HG02588 (cell line): ENCODE data around the gene SMAD6.
"Not testable (repeated sequence)": the region's sequence is repeated elsewhere in the genome, so short reads cannot be mapped to it uniquely, and the experiment has no call there.

Source experiments
- ATAC-seq: cut with Tn5 transposase; IDR thresholded peaks from one replicate; pipeline ENCODE4 v1.9.1; 2021; ENCODE audit warnings: mild to moderate bottlenecking, moderate library complexity; ENCODE audit not compliant: unreplicated experiment

Gene SMAD6

DNA sequence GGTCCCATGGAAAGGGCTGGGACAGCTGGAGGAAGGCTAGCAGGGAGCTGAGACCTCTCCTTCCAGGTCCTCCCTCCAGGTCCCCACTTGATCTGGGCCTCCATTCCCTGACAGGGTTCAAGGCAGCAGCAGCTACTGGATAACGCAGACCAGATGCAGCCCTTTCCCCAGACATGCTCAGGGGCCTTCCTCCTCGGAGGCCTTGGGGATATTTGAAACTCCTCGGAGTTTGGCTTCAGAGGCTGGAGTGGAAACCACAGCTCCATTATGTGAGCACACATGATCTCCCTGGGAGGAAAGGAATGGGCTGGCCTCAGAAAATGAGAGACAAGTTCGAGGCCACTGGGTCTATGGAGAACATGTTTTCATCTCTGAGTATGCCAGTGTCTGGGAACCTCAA, 119.3 kb downstream of the SMAD6 start:
- ATAC-seq: no peak

DNA sequence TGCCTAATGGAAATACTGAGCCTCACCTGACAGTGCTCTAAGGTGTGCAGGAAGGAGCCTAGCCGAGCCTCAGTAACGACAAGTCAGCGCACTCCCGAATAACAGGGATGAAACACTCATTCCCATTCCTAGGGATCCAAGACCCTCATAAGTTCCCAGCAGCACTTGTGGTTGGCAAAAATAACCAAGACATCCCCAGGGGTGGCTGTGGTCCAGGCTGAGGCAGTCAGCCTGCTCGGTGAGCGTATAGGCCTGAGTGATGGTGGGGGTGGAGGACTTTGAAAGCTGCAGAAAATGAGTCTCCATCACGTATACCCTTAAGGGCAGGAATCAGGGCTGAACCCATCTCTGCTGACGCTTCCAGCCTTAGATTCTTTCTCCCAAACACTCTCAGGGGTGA, 120.1 kb downstream of the SMAD6 start:
- no peak for ATAC-seq

DNA sequence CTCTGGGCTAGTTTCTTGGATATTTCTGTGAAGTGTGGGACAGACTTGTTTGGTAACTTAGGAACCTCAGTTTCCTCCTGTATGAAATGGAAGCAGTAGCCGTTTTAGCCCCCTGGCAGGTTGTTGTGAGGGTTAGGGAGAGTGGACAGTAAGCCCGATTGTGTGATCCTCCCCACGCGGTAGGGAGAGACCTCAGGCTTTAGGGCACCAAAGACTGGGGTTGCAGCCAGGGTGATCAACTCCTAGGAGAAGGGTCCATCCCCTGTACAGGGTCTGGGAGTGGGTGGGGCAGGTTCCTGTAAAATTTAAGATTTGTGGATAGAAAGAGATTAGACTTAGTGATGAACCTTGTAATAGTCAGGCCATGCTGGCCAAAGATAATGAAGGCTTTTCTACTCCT, 120.5 kb downstream of the SMAD6 start:
- ATAC-seq: no peak

GRCh38 chr15:66823601-66824000, 121.6 kb downstream of the SMAD6 start:
- ATAC-seq: no peak

DNA sequence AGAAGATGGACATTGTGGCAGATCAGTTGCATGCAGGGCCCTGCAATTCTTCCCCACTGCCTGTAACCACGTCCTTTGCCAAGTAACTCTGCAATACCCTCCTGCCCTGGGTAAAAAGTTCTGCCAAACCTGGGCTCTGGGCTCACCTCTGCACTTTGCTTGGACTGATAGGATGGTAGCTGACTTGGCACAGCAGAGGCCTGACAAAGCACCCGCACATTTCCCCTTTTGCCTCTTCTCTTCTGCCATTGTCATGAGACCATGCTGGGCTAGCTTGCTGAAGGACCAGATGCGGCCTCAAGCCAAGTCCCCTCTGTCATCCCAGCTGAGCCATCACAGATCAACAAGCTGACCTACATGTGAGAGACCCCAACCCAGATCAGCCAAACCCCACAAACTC, 122.4 kb downstream of the SMAD6 start:
- no peak for ATAC-seq

DNA sequence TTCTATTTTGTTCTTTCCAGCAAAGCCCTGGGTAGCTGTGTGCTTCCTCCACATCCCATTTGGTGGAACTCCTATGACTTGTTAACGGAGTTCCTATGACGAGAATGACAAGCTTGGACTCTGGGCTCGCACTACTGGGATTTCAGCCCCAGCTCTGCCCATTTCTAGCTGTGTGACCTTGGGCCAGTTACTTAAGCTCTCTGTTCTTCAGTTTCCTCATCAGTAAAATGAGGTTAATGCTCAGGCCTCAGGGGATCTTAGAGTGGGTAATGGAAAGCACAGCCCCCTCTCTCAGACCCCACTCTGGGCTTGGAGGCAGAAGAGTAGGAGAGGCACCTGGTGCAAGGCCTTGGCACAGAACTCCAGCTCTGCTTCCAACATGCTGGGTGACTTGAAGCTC, 123.1 kb downstream of the SMAD6 start:
- ATAC-seq: no peak

GRCh38 chr15:66825731-66826130, 123.7 kb downstream of the SMAD6 start:
- ATAC-seq: no peak

GRCh38 chr15:66826507-66826906, 124.5 kb downstream of the SMAD6 start:
- no peak for ATAC-seq

GRCh38 chr15:66827039-66827697, 125.1 kb downstream of the SMAD6 start:
- no peak for ATAC-seq

- ATAC-seq: no peak
Observed at GRCh38 chr15:66827698-66828055, 125.6 kb downstream of the SMAD6 start.

DNA sequence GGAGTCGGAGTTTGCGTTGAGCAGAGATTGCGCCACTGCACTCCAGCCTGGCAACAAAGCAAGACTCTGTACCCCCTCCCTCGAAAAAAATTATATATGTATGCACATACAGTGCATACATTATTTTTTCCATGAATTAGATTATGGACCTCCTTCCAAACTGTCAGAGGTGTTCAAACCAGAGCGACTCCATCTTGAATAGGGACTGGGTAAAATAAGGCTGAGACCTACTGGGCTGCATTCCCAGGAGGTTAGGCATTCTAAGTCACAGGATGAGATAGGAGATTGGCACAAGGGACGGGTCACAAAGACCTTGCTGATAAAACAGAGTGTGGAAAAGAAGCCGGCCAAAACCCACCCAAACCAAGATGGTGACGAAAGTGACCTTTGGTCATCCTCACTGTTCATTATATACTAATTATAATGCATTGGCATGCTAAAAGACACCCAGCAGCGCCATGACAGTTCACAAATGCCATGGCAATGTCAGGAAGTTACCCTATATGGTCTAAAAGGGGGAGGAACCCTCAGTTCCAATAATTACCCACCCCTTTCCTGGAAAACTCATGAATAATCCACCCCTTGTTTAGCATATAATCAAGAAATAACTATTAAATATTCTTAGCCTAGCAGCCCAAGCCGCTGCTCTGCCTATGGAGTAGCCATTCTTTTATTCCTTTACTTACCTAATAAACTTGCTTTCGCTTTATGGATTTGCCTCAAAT, 126.9 kb downstream of the SMAD6 start:
- ATAC-seq: not testable (repeated sequence)

DNA sequence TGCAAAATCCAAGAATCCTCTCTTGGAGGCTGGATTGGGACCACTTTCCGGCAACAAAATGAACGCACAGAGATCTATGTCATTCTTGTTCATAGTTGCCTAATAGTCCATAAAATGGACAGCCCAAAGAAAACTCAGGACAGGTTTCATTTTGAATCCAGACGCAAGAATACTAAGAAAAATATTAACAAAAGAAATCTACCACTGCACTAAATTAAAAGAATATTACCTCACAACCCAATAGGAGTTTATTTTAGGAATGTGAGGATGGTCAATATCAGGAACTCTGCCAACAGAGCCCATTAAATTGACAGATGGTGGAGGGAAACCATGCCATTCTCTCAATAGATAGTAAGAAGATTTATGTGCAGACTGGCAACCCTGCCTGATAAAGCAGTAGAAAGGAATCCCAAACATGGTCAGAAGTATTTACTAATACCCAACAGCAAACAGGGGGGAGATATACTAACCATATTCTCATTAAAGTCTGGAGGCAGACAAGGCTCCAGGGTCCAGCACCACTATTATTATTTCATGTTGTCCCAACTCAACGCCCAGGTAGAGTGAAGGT, 127.6 kb downstream of the SMAD6 start:
- ATAC-seq: no peak

DNA sequence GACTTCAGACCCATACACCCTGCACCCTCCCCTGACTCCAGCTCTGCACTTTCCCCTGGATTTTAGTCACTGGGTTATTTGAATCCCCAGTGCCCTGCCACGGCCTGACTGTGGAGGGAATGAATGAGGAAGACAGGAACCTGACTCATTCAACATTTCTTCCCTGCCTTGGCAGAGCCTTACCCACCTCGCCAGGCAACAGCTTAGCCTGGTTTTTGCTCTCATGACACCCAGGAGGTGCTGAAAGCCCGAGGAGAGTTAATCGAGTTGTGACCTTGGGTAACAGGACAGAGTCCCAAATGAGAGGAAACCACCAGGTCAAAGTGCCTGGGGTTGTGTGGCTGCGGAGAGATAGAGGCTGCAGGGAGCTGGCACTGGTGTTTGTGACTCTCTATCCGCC, 128.3 kb downstream of the SMAD6 start:
- no peak for ATAC-seq

DNA sequence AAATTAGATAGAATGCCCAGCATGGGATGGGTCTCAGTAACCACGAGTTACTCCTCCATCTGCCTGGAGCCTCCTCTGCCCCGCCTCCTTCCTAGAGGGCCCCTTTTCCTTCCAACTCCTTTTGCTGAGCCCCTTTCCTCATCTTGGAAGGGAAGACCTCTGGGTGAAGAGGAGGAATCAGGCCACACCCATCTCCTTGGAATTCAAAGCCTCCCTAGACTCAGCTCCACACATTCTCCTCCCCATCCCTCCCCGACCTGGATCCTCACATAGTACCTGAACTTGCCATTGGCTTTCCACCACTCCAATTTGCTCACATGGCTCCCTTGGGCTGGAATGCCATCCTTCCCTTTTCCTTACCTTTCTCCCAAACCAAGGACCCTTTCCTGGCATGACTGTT, 128.8 kb downstream of the SMAD6 start:
- ATAC-seq: no peak

DNA sequence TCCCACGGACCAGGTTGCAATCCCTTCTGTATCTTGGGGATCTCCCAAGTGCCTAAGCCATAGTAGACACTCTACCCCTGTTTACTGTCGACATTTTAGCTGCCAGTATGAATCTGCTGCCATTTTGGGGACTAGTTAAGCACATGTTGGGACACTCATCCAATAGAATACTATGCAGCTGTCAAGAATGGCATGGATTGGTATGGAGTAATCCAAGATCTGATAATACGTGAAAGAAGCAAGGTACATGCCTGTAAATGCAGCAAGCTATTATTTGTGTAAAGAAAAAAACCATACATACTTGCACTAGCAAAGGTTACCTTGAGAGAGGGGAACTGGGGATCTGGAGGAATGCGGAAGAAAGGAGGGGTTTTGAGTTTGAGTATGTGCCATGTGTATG, 129.3 kb downstream of the SMAD6 start:
- no peak for ATAC-seq

DNA sequence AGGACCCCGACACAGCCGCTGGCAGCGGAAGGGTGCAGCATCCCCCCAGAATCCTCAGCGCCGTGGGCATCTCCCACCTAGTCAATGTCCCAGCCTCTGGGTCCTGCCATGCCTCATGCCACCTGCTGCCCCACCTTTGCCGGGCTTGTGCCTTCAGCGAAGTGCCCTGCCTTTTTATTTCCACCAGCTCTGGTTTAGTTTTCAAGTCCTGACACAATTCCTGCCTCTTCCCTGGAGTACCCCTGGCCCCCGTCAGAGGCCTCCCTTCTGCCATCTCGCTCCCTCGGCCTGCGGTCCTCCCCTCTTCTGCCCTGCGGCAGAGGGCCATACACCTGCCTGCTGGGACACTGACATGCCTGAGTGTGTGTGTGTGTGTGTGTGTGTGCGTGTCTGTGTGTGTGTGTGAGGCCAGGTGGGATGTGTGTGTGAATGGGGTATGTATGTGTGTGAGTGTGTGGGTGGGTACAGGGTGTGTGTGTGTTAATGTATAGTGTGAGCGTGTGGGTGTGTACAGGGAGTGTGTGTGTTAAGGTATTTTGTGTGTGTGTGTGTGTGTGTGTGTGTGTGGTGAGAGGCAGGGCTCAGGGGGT, 129.9 kb downstream of the SMAD6 start:
- ATAC-seq: no peak
